NB4 (cell line): ENCODE results near the gene MARK3.
A peak's percentile ranks its signal among the peaks of the same experiment; 100 is the strongest.
"Not testable (repeated sequence)": the region's sequence is repeated elsewhere in the genome, so short reads cannot be mapped to it uniquely, and the experiment has no call there.

ENCODE experiments used
- DNase-seq: peaks from one replicate; pipeline ENCODE4 v3.0.0; 2010; ENCODE audit warnings: low read depth
- H3K4me3 ChIP-seq: one replicate; pipeline ENCODE4 v1.5.1; 2011; ENCODE audit warnings: mild to moderate bottlenecking, low read depth, low read length, moderate library complexity
- MAX ChIP-seq: IDR thresholded peaks from 2 replicates; pipeline ENCODE4 v1.6.1; 2011; ENCODE audit warnings: low read depth, low read length
- MYC ChIP-seq: IDR thresholded peaks from 2 replicates; pipeline ENCODE4 v1.6.1; 2011; ENCODE audit warnings: low read depth, low read length
- POLR2A ChIP-seq: IDR thresholded peaks from 2 replicates; pipeline ENCODE4 v1.6.1; 2011; ENCODE audit warnings: mild to moderate bottlenecking; ENCODE audit not compliant: insufficient read length; ENCODE audit errors: extremely low read depth
- TF ChIP-seq, protein P1 (sequence below): IDR thresholded peaks from one replicate; pipeline ENCODE4 v1.5.1; 2012; ENCODE audit warnings: low read depth, low read length

Gene MARK3

DNA sequence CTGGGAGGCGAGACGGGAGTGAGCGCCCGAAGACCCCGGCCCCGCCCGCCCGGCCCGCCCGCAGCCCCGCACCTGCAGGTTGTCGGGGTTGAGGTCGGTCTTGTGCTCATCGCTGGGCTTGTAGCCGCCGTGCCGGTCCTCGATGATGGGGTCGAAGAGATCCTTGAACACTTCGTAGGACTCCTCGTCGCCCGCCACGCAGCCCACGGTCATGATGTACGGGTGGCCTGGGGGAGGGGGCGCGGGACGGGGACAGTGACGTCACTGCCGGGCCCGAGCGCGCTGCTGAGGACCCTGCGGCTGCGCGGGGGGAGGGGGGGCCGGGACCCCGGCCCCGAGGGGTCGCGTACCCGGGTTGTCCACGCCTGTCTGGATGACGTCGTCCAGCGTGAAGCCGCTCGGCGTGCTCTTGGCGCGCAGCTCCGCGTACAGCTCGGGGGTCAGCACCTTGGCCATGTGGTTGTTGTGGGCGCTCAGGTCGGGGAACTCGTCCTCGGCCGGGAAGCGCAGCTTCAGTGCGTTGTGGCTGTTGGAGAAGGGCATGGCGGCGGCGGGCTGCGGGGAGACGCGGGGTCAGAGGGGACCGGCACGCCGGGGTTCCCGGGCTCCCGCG lies 136.8 kb downstream of the MARK3 start:
- DNase-seq, result no peak
- H3K4me3 ChIP-seq, result no peak overlapping the region
- TF ChIP-seq MYC (no peak), MAX (no peak), POLR2A (no peak)
- TF ChIP-seq, protein P1, sequence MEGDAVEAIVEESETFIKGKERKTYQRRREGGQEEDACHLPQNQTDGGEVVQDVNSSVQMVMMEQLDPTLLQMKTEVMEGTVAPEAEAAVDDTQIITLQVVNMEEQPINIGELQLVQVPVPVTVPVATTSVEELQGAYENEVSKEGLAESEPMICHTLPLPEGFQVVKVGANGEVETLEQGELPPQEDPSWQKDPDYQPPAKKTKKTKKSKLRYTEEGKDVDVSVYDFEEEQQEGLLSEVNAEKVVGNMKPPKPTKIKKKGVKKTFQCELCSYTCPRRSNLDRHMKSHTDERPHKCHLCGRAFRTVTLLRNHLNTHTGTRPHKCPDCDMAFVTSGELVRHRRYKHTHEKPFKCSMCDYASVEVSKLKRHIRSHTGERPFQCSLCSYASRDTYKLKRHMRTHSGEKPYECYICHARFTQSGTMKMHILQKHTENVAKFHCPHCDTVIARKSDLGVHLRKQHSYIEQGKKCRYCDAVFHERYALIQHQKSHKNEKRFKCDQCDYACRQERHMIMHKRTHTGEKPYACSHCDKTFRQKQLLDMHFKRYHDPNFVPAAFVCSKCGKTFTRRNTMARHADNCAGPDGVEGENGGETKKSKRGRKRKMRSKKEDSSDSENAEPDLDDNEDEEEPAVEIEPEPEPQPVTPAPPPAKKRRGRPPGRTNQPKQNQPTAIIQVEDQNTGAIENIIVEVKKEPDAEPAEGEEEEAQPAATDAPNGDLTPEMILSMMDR, result no peak

DNA sequence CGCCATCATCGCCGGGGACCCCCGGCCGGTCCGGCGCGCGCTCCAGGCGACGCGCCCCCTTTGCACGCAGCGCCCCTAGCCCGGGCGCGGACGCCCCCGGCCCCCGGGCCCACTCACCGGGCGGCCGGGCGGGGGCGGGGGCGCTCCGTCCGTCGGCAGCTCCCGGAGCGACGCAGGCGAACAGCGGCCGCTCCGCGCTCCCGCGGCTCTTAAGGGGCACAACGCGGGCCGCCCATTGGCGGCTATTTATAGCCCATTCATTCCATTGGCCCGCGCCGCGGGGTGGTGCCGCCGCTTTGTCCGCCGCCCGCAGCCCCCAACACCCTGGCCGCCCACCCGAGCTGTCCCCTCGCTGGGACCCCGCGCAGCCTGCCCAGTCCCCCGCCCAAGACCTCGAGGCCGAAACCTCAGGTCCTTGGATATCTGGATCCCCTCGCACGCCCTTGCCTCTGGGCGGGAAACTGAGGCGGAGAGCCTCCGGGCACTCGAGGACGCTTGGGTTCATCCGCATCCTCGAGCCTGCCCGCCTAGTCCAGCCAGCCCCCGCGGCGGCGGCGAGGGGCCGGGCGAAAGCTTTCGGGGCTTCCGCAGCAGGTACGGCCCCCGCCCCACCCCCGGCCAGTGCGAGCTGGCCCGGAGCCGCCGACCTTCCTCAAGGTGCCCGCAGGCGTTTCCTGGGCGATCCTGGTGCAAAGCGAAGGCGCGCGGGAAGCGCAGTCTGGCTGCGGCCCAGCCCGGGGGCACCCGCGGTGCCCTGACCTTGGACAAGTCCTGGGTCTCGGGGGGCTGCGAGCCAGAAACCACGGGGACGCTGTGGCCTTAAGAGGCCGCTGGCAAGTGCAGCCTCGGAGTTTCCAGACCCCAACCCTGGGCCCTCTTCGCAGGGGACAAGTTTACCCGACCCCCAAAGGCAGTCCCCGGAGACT lies 137.7 kb downstream of the MARK3 start, which contains the start of gene CKB:
TSS of gene CKB (minus strand) at position 182 of the 926 bp plus-strand sequence. CDS start 337 bp downstream, outside the sequence.
- TF ChIP-seq MAX (no peak), POLR2A (no peak), MYC (no peak)
- TF ChIP-seq, protein P1, result no peak
- no peak within 1 kb of the TSS for H3K4me3 ChIP-seq
- no peak for DNase-seq

- TF ChIP-seq MYC (no peak), POLR2A (no peak)
- DNase-seq, result no peak
- no peak overlapping the region for H3K4me3 ChIP-seq
Measured at GRCh38 chr14:103523575-103523954, 138.3 kb downstream of the MARK3 start.

- no peak overlapping the region for H3K4me3 ChIP-seq
- DNase-seq, result no peak
- TF ChIP-seq, protein P1, result peak; percentile 20
- no peak for TF ChIP-seq POLR2A
- TF ChIP-seq MAX, result no peak
- no peak for TF ChIP-seq MYC
Measured at GRCh38 chr14:103524002-103524935, 139.1 kb downstream of the MARK3 start.

DNA sequence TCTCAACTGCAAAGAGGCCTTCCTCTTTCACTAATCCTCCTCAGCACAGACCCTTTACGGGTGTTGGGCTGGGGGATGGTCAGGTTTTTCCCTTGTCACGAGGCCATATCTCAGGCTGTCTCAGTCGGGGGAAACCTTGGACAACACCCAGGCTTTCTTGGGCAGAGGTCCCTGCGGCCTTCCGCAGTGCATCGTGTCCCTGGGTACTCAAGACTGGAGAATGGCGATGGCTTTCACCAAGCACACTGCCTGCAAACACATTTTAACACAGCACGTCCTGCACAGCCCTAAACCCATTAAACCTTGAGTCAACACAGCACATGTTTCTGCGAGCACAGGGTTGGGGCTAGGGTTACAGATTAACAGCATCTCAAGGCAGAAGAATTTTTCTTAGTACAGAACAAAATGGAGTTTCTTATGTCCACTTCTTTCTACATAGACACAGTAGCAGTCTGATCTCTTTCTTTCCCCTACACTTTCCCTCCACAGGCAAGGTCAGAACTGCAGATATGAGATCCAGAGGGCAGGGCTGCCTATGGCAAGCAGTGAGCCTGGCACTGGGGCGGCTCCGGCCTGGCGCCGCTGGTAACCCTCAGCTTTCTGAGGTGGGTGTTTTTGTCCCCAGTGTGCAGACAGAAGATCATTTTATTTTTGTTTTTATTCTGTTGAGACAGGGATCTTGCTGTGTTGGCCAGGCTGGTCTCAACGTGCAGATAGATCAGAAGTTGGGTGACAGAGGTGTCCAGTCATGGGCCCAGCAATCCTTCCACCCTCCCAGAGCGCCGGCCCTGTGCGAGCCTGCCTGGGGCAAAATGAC lies 140.4 kb downstream of the MARK3 start:
- not testable (repeated sequence) for DNase-seq, H3K4me3 ChIP-seq

DNA sequence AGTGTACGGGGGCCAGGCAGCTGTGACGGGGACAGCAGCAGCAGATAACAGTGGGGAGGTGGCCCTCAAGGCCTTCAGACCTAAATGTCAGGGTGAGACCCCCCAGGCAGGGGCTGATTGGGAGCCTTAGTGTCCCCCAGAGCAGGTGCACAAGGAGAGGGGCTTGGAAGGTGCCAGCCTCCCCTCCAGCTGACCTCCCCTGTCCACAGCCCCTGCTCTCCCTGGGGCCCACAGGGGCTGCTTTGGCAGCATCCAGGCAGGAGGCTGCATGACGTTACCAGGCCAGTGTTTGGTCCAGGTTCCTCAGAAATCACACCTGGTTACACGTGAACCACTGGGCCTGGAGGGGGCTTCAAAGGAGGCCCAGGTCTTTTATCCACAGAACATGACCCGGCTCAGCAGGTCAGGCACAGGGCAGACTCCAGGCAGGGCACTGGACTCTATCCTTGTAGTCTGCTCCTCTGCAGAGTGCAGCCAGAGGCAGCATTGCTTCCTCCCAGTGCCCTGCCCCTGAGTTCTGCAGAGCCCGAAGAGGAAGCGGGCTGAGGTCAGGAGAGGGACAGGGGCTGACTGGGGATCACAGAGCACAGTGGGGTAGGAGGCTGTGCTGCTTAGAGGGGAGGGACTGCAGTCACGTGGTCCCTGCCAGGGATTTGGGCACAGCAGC lies 141.2 kb downstream of the MARK3 start:
- DNase-seq, result peak; percentile 49
- H3K4me3 ChIP-seq, result no peak overlapping the region
- TF ChIP-seq MYC, result no peak
- no peak for TF ChIP-seq POLR2A
- TF ChIP-seq, protein P1, result no peak
- no peak for TF ChIP-seq MAX
